ENCODE results near the gene AQP1. TPM values are rescaled to one million over a fixed set of nuclear protein-coding genes. Genes with fewer than 3 reads are reported as not detected.

AQP1 gene
- total and polyA plus RNA-seq, 10 of the 15 experiments (the other 5 are each of a cell fraction or from before 2014, with no cell fraction given) = 0.03 to 0.64 TPM; not detected in 8

DNA sequence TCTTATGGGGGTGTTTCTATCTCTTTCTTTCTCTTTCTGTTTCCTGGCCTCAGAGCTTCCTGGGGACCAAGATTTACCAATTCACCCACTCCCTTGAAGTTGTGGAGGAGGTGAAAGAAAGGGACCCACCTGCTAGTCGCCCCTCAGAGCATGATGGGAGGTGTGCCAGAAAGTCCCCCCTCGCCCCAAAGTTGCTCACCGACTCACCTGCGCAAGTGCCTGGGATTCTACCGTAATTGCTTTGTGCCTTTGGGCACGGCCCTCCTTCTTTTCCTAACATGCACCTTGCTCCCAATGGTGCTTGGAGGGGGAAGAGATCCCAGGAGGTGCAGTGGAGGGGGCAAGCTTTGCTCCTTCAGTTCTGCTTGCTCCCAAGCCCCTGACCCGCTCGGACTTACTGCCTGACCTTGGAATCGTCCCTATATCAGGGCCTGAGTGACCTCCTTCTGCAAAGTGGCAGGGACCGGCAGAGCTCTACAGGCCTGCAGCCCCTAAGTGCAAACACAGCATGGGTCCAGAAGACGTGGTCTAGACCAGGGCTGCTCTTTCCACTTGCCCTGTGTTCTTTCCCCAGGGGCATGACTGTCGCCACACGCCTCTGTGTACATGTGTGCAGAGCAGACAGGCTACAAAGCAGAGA is 12.2 kb downstream of the AQP1 start:
- Histone ChIP-seq H3K9ac (ENCODE audit: control insufficient read depth, insufficient read depth, low read length) (no peak overlapping the region), H3K79me2 (ENCODE audit: control insufficient read depth, insufficient read depth, low read length) (no peaks in the 10 kb centered on the region), H3K27ac (ENCODE audit: control insufficient read depth, insufficient read depth) (no peak overlapping the region), H2AFZ (ENCODE audit: control insufficient read depth, low read depth, low read length) (no peak overlapping the region), H3K4me3 (no peak overlapping the region), H4K20me1 (ENCODE audit: control insufficient read depth, insufficient read depth) (no peaks in the 10 kb centered on the region), H3K36me3 (ENCODE audit: control insufficient read depth in 2 of 2, insufficient read depth in 2 of 2, low read length in 1 of 2) (no peaks in the 10 kb centered on the region), H3K9me3 (replicated peaks; ENCODE audit: control insufficient read depth, insufficient read depth, low read length) (no peaks in the 10 kb centered on the region; the same call in 2 of the 3 replicates), H3K27me3 (replicated peaks in 1 of 2; ENCODE audit: control insufficient read depth in 2 of 2, insufficient read depth in 2 of 2, low read length in 1 of 2) (no peaks in the 10 kb centered on the region; a peak in 1 of 4 replicates), H3K4me2 (ENCODE audit: control insufficient read depth, insufficient read depth) (no peak overlapping the region), H3K4me1 (ENCODE audit: control insufficient read depth, insufficient read depth, low read length) (no peaks in the 10 kb centered on the region)
- intact Hi-C loops (cut with micrococcal nuclease; ENCODE audit: unreplicated experiment) (no loop called here), in situ Hi-C loops (cut with MboI) (no loop called here)
- ATAC-seq (no peak), DNase-seq (ENCODE audit: low read depth, low spot score) (no peak), FAIRE-seq (no peak)
- RAD21 ChIA-PET (ENCODE audit: unreplicated experiment) = no interaction called here
- WGBS (ENCODE audit: insufficient coverage, insufficient replicate concordance, low lambda C conversion rate, missing lambda C conversion rate) = 61% methylated on average over 13 of the region's 13 CpGs
- CTCF ChIA-PET = interaction anchor here (1.4 to 2.0 kb wide), 2 partner anchors 14 to 15 kb away, joined by 7 read pairs; no protein-coding TSS in a partner anchor
- TF ChIP-seq ZNF274 (IDR thresholded peaks at IDR 0.05; ENCODE audit: insufficient read depth, insufficient read length) (no peak), NBN (IDR thresholded peaks at IDR 0.05) (no peak), ZBED1 (IDR thresholded peaks at IDR 0.05; ENCODE audit: borderline replicate concordance) (no peak), KDM1A (IDR thresholded peaks at IDR 0.05; ENCODE audit: borderline replicate concordance) (no peak), SRF (IDR thresholded peaks at IDR 0.05; ENCODE audit: low read depth in 2 of 2, low read length in 2 of 2) (no peak)
- TF ChIP-seq, protein P1, sequence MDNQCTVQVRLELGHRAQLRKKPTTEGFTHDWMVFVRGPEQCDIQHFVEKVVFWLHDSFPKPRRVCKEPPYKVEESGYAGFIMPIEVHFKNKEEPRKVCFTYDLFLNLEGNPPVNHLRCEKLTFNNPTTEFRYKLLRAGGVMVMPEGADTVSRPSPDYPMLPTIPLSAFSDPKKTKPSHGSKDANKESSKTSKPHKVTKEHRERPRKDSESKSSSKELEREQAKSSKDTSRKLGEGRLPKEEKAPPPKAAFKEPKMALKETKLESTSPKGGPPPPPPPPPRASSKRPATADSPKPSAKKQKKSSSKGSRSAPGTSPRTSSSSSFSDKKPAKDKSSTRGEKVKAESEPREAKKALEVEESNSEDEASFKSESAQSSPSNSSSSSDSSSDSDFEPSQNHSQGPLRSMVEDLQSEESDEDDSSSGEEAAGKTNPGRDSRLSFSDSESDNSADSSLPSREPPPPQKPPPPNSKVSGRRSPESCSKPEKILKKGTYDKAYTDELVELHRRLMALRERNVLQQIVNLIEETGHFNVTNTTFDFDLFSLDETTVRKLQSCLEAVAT (IDR thresholded peaks at IDR 0.05) = no peak
- TF ChIP-seq, protein P2, sequence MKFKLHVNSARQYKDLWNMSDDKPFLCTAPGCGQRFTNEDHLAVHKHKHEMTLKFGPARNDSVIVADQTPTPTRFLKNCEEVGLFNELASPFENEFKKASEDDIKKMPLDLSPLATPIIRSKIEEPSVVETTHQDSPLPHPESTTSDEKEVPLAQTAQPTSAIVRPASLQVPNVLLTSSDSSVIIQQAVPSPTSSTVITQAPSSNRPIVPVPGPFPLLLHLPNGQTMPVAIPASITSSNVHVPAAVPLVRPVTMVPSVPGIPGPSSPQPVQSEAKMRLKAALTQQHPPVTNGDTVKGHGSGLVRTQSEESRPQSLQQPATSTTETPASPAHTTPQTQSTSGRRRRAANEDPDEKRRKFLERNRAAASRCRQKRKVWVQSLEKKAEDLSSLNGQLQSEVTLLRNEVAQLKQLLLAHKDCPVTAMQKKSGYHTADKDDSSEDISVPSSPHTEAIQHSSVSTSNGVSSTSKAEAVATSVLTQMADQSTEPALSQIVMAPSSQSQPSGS (IDR thresholded peaks at IDR 0.05; ENCODE audit: low read length) = no peak
- BruUV-seq (replicated peaks) = no TSS peak
- SMC1A ChIA-PET (ENCODE audit: uncharacterized antibody, unreplicated experiment) = no interaction called here
- POLR2A ChIA-PET = no interaction called here
